Lower leg skin (tissue), 4 donors: ENCODE data around the gene CEP250. TPM values are rescaled to one million over a fixed set of nuclear protein-coding genes. Genes with fewer than 3 reads are reported as not detected.
"Not testable (repeated sequence)": the region's sequence is repeated elsewhere in the genome, so short reads cannot be mapped to it uniquely, and the experiment has no call there.

Experiments used
- DNase-seq, 2 donors: peaks; one replicate each; pipeline ENCODE4 v3.0.0-alpha.2; 2019; ENCODE audit warnings: low spot score in 2 of 2
- H3K4me3 ChIP-seq: fragments of 200-600 bp; sonication (generic); 2 replicates; pipeline ENCODE4 v1.5.1; 2017; ENCODE audit warnings: mild to moderate bottlenecking, low read depth; ENCODE audit not compliant: poor library complexity, severe bottlenecking
- CTCF ChIP-seq, 3 donors: fragments of 450-650 bp; IDR thresholded peaks; one replicate each; pipeline ENCODE4 v1.5.1; 2016; ENCODE audit warnings: antibody characterized with exemption in 3 of 3, mild to moderate bottlenecking in 3 of 3, moderate library complexity in 2 of 3
- POLR2A ChIP-seq, 2 donors: fragments of 450-650 bp; IDR thresholded peaks; one replicate each; pipeline ENCODE4 v1.6.1; 2016 to 2017; ENCODE audit warnings: antibody characterized with exemption in 2 of 2, mild to moderate bottlenecking in 1 of 2, moderate library complexity in 1 of 2
- WGBS, 2 donors: methylation state at CpG; one replicate each; pipeline ENCODE4 v1.1.5; 2018; 5-methylcytosine and 5-hydroxymethylcytosine counted together
- intact Hi-C: fragments of 100-400 bp; cut with DNase I; formaldehyde crosslinking; loops from one replicate; pipeline ENCODE4 v1.15.0; 2023; ENCODE audit warnings: low total_unique reads
- total RNA-seq, 4 donors: library from RNA; depleted of rRNA; stranded (reverse); fragments of >200 nt; gene quantifications; one replicate each; pipeline ENCODE4 v1.1.0, GENCODE V29; 2016

The CEP250 gene
- total RNA-seq, 4 donors from 2014 or later = 17.9 to 49.5 (median 28.9) TPM

- no peak for DNase-seq
- H3K4me3 ChIP-seq = no peak overlapping the region
- TF ChIP-seq CTCF (IDR thresholded peaks at IDR 0.05) (no peak), POLR2A (IDR thresholded peaks at IDR 0.05) (no peak)
- intact Hi-C loops = no loop called here
- WGBS, 2 donors = 57 to 71% methylated on average over 5 to 7 of the region's 8 CpGs
These were observed 17.8 kb upstream of the CEP250 start for GRCh38 chr20:35437599-35437998.

- no peak overlapping the region for H3K4me3 ChIP-seq
- TF ChIP-seq POLR2A (IDR thresholded peaks at IDR 0.05) = no peak
- WGBS, 2 donors = 23 to 30% methylated on average over 6 of the region's 6 CpGs
These were observed 12.4 kb upstream of the CEP250 start for GRCh38 chr20:35443003-35443402.

GRCh38 chr20:35444226-35444625, 11.2 kb upstream of the CEP250 start:
- no peak for DNase-seq
- TF ChIP-seq CTCF (IDR thresholded peaks at IDR 0.05) (no peak), POLR2A (IDR thresholded peaks at IDR 0.05) (no peak)
- 83 to 87% methylated on average over 2 of the region's 2 CpGs for WGBS, 2 donors
- no peak overlapping the region for H3K4me3 ChIP-seq
- intact Hi-C loops = no loop called here

More at GRCh38 chr20:35443003-35443402, 12.4 kb upstream of the CEP250 start:
- no peak for DNase-seq
- intact Hi-C loops = no loop called here

- WGBS, 2 donors = 58 to 62% methylated on average over 11 of the region's 11 CpGs
- intact Hi-C loops = loop anchor here (5.0 kb wide), 1 partner anchor 149 kb away; no protein-coding TSS in a partner anchor
- no peak for DNase-seq
- TF ChIP-seq POLR2A (IDR thresholded peaks at IDR 0.05) = no peak
- TF ChIP-seq CTCF (IDR thresholded peaks at IDR 0.05) = no peak
- H3K4me3 ChIP-seq = no peak overlapping the region
These were observed 8.9 kb upstream of the CEP250 start for GRCh38 chr20:35446356-35447078.

GRCh38 chr20:35447082-35447789, 8.2 kb upstream of the CEP250 start:
- WGBS, 2 donors = 1% methylated on average over 11 of the region's 11 CpGs
- H3K4me3 ChIP-seq = no peak overlapping the region
- intact Hi-C loops = loop anchor here (5.0 kb wide), 1 partner anchor 150 kb away; no protein-coding TSS in a partner anchor
- DNase-seq = peak; percentile 86 to 97
- TF ChIP-seq CTCF (IDR thresholded peaks at IDR 0.05) = peak in 1 of 3 donors; percentile 82
- no peak for TF ChIP-seq POLR2A (IDR thresholded peaks at IDR 0.05)

GRCh38 chr20:35448788-35449373, 6.5 kb upstream of the CEP250 start:
- TF ChIP-seq CTCF (IDR thresholded peaks at IDR 0.05) (no peak), POLR2A (IDR thresholded peaks at IDR 0.05) (no peak)
- intact Hi-C loops = loop anchor here (5.0 kb wide), 1 partner anchor 152 kb away; no protein-coding TSS in a partner anchor
- DNase-seq = no peak
- WGBS, 2 donors = 92 to 95% methylated on average over 5 of the region's 5 CpGs
- no peak overlapping the region for H3K4me3 ChIP-seq

GRCh38 chr20:35449855-35450254, 5.5 kb upstream of the CEP250 start:
- WGBS, 2 donors = 81 to 87% methylated on average over 13 of the region's 13 CpGs
- DNase-seq, H3K4me3 ChIP-seq: not testable (repeated sequence)
- intact Hi-C loops = loop anchor here (5.0 kb wide), 1 partner anchor 153 kb away; no protein-coding TSS in a partner anchor
